ENCODE data around the gene SIL1.

Gene SIL1

DNA sequence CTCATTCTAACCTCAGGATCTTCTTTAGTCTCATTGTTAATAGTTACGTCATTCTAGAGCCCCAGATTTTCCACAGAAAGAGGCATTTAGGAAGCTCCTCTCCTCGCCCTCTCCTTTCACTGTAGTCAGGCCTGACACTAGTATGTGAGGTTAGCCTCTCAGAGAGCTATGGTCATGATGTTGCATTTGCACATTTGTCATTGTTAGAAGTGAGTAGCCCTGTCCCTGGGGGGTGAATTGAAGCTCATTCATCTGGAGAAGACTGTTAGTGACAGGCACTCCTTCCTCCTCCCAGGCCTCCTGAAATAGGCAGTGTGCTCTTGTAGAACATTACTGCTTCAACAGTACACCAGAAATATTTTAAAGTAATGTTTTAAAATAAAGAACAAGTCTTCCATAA is 296.5 kb downstream of the SIL1 start:
- no peak for DNase-seq

- no peak for DNase-seq
Observed at GRCh38 chr5:138900281-138900965, 297.7 kb downstream of the SIL1 start.

DNA sequence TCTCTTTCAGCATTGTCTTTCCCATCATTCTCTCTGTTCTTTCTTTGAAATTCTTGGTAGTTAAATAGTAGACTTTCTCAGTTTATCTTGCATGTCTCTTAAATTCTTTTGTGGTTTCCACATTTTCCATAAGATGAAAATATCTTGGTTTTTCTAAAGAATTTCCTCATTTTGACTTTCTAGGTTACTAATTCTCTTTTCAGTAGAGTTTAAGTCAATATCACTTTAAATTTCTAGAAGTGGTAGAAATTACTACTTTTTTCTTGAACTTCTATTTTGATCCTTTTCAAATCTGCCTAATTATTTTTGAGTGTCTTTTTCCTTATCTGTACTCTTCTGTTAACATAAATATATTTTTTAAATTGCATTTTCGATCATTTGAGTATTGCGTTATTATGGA is 299.4 kb downstream of the SIL1 start:
- DNase-seq, result no peak

- DNase-seq, result no peak
Observed at GRCh38 chr5:138898299-138898698, 299.9 kb downstream of the SIL1 start.
